ENCODE measurements around the gene SRP72. TPM values are rescaled to one million over a fixed set of nuclear protein-coding genes. Genes with fewer than 3 reads are reported as not detected.

Gene SRP72
- total RNA-seq, 1 experiment from 2014 or later: 146 TPM

DNA sequence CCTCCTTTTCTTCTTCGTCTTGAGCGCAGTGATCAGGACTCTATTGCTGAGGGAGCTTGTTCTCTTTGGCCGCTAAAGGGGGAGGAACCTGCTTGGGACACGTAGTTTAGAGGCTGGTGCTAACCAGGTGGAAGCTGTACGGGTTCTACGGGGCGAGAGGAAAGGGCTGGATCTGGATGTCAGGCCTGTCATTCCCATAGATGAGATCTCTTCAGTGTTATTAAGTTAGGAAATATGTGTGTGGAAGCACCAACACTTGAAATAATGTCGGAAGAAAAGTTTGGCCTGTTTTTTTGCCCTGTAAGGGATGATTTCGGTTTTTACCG lies 643 bp downstream of the SRP72 start:
- Histone ChIP-seq H4K20me1 (ENCODE audit: insufficient read depth) (0 out of 2 replicates have a peak, but pooled peaks cover 7% of the 10 kb centered on the region), H3K4me2 (ENCODE audit: low read length) (peak overlapping the region; percentile 79), H3K27me3 (ENCODE audit: insufficient read depth, low read length) (no peaks in the 10 kb centered on the region), H3K27ac (ENCODE audit: low read depth, low read length) (peak overlapping the region; percentile 75), H2AFZ (ENCODE audit: low read depth, low read length, poor library complexity, severe bottlenecking) (no peak overlapping the region), H3K4me1 (ENCODE audit: control insufficient read depth in 1 of 2, insufficient read depth in 2 of 2, low read length in 2 of 2) (peaks cover 13 to 28% of the 10 kb centered on the region in 2 experiments), H3K9ac (ENCODE audit: low read length) (peak overlapping the region; percentile 89), H3K36me3 (ENCODE audit: control insufficient read depth in 1 of 2, insufficient read depth in 2 of 2, low read length in 2 of 2) (peaks cover 19 to 26% of the 10 kb centered on the region in 2 experiments; a peak in 3 of 4 replicates), H3K9me3 (ENCODE audit: control insufficient read depth in 1 of 2, insufficient read depth in 1 of 2, low read depth in 1 of 2, low read length in 2 of 2) (no peaks in the 10 kb centered on the region), H3K79me2 (ENCODE audit: insufficient read depth, low read length) (peaks cover 90% of the 10 kb centered on the region), H3K4me3 (replicated peaks in 1 of 2; ENCODE audit: low read depth in 1 of 2, low read length in 2 of 2) (peak overlapping the region; percentile 88 to 91), H3K9me2 (ENCODE audit: insufficient read depth) (no peaks in the 10 kb centered on the region)
- CTCF ChIA-PET: no interaction called here
- ATAC-seq: peak; percentile 68
- intact Hi-C loops (cut with micrococcal nuclease): no loop called here
- POLR2A ChIA-PET: interaction anchor here (1.6 kb wide), 1 partner anchor 32 kb away, joined by 7 read pairs; the partner anchor contains the start of genes PAICS and PPAT
- RAD21 ChIA-PET (ENCODE audit: low non-redundant PET in 1 of 2, low total read pairs in 2 of 2, uncharacterized antibody in 2 of 2, unreplicated experiment in 2 of 2): interaction anchor here in 1 of 2 experiments (1.6 kb wide), 1 partner anchor 77 kb away, joined by 4 read pairs; no protein-coding TSS in a partner anchor
- DNase-seq (ENCODE audit: low read depth, low spot score): peak; percentile 31
- TF ChIP-seq POLR2A (IDR thresholded peaks at IDR 0.05; ENCODE audit: borderline replicate concordance, extremely low read depth, insufficient read depth, insufficient read length) (no peak), ZBTB33 (IDR thresholded peaks at IDR 0.05; ENCODE audit: extremely low read depth, insufficient replicate concordance, low read length) (no peak), TCF7L2 (IDR thresholded peaks at IDR 0.05; ENCODE audit: borderline replicate concordance, extremely low read depth, insufficient read depth, insufficient read length) (no peak), MAX (IDR thresholded peaks at IDR 0.05) (peak; percentile 11; the same call in 1 of the 2 replicates)
- no TSS peak for BruUV-seq (replicated peaks)

- intact Hi-C loops (cut with micrococcal nuclease): no loop called here
- Histone ChIP-seq H3K9ac (ENCODE audit: low read length) (no peak overlapping the region), H4K20me1 (ENCODE audit: insufficient read depth) (0 out of 2 replicates have a peak, but pooled peaks cover 4% of the 10 kb centered on the region), H3K4me3 (replicated peaks in 1 of 2; ENCODE audit: low read depth in 1 of 2, low read length in 2 of 2) (no peak overlapping the region; a peak in 1 of 4 replicates), H3K4me1 (ENCODE audit: control insufficient read depth in 1 of 2, insufficient read depth in 2 of 2, low read length in 2 of 2) (peaks cover 13 to 28% of the 10 kb centered on the region in 2 experiments), H3K4me2 (ENCODE audit: low read length) (peak overlapping the region; percentile 79), H3K9me3 (ENCODE audit: control insufficient read depth in 1 of 2, insufficient read depth in 1 of 2, low read depth in 1 of 2, low read length in 2 of 2) (no peaks in the 10 kb centered on the region), H3K27me3 (ENCODE audit: insufficient read depth, low read length) (no peaks in the 10 kb centered on the region), H2AFZ (ENCODE audit: low read depth, low read length, poor library complexity, severe bottlenecking) (no peak overlapping the region), H3K36me3 (ENCODE audit: control insufficient read depth in 1 of 2, insufficient read depth in 2 of 2, low read length in 2 of 2) (peaks cover 26 to 28% of the 10 kb centered on the region in 2 experiments; a peak in 3 of 4 replicates), H3K27ac (ENCODE audit: low read depth, low read length) (no peak overlapping the region), H3K79me2 (ENCODE audit: insufficient read depth, low read length) (peaks cover 83% of the 10 kb centered on the region), H3K9me2 (ENCODE audit: insufficient read depth) (no peaks in the 10 kb centered on the region)
- POLR2A ChIA-PET: no interaction called here
- ATAC-seq: no peak
- CTCF ChIA-PET: interaction anchor here (0.7 kb wide), 1 partner anchor 620 kb away, joined by 4 read pairs; no protein-coding TSS in a partner anchor
- BruUV-seq (replicated peaks): no TSS peak
- RAD21 ChIA-PET (ENCODE audit: low non-redundant PET in 1 of 2, low total read pairs in 2 of 2, uncharacterized antibody in 2 of 2, unreplicated experiment in 2 of 2): no interaction called here
- no peak for DNase-seq (ENCODE audit: low read depth, low spot score)
- TF ChIP-seq ZFX (IDR thresholded peaks at IDR 0.05): no peak
- TF ChIP-seq EZH2 (IDR thresholded peaks at IDR 0.05): no peak
- no peak for TF ChIP-seq POLR2AphosphoS5 (IDR thresholded peaks at IDR 0.05; ENCODE audit: low read depth, low read length)
- TF ChIP-seq ELF1 (IDR thresholded peaks at IDR 0.05; ENCODE audit: borderline replicate concordance, low read depth): no peak
- no peak for TF ChIP-seq SP1 (IDR thresholded peaks at IDR 0.05; ENCODE audit: low read depth)
- no peak for TF ChIP-seq TCF7L2 (IDR thresholded peaks at IDR 0.05; ENCODE audit: borderline replicate concordance, extremely low read depth, insufficient read depth, insufficient read length)
- no peak for TF ChIP-seq RAD21 (IDR thresholded peaks at IDR 0.05; ENCODE audit: low read depth)
- TF ChIP-seq SRF (IDR thresholded peaks at IDR 0.05; ENCODE audit: low read depth): no peak
- TF ChIP-seq, protein P1, sequence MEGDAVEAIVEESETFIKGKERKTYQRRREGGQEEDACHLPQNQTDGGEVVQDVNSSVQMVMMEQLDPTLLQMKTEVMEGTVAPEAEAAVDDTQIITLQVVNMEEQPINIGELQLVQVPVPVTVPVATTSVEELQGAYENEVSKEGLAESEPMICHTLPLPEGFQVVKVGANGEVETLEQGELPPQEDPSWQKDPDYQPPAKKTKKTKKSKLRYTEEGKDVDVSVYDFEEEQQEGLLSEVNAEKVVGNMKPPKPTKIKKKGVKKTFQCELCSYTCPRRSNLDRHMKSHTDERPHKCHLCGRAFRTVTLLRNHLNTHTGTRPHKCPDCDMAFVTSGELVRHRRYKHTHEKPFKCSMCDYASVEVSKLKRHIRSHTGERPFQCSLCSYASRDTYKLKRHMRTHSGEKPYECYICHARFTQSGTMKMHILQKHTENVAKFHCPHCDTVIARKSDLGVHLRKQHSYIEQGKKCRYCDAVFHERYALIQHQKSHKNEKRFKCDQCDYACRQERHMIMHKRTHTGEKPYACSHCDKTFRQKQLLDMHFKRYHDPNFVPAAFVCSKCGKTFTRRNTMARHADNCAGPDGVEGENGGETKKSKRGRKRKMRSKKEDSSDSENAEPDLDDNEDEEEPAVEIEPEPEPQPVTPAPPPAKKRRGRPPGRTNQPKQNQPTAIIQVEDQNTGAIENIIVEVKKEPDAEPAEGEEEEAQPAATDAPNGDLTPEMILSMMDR (IDR thresholded peaks at IDR 0.05 in 2 of 3, conservative IDR thresholded peaks at IDR 0.05 in 1 of 3; ENCODE audit: borderline replicate concordance in 1 of 3, insufficient read depth in 1 of 3, low read depth in 2 of 3, low read length in 2 of 3): no peak
- TF ChIP-seq CBX3 (IDR thresholded peaks at IDR 0.05; ENCODE audit: low read depth): no peak
- TF ChIP-seq POLR2A (IDR thresholded peaks at IDR 0.05; ENCODE audit: borderline replicate concordance, extremely low read depth, insufficient read depth, insufficient read length): no peak
- no peak for TF ChIP-seq ZNF274 (IDR thresholded peaks at IDR 0.05; ENCODE audit: low read depth, low read length)
- no peak for TF ChIP-seq CEBPB (IDR thresholded peaks at IDR 0.05; ENCODE audit: low read depth)
These were observed 2.2 kb downstream of the SRP72 start for GRCh38 chr4:56469489-56470210.
